ENCODE measurements around the gene HNRNPUL1.
A peak's percentile ranks its signal among the peaks of the same experiment; 100 is the strongest.
"Not testable (repeated sequence)": the region's sequence is repeated elsewhere in the genome, so short reads cannot be mapped to it uniquely, and the experiment has no call there.

Gene HNRNPUL1

DNA sequence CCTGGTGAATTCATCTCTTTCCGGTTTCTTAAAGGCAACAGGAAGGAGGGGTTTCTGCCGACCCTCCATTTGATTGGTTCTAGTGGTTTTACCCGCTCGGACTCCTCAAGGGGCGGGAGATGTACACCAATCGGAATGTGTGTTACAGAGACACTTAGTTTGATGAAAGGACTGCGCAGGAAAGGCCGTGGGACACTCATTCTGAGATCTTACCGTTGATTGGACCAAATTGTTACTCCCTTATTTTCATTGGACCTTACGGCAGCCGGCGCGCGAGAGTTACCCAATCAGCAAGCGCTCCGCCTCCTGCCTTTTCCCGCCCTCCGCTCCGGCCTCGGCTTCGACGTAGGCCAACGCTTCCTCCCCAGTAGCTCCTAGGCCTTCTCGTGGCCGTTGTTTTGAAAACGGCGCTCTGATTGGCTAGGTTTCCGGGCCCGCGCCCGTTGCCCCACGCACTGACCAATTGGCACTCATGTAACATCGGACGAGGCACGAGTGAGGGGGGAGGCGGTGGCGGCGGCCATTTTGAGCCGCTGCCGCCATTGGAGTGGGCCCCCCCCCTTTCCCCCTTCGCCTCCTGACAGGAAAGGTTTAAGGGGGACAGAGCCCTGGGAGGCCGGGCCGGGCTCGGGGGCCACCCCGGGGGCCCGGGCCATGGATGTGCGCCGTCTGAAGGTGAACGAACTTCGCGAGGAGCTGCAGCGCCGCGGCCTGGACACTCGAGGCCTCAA lies at the start of gene HNRNPUL1:
Gene HNRNPUL1, plus strand, starts transcription at position 523 of the 731 bp plus-strand sequence. Its CDS starts 132 bp downstream, at position 655.
- peak; percentile 100 for DNase-seq (ENCODE audit: low read depth in 2 of 2)

DNA sequence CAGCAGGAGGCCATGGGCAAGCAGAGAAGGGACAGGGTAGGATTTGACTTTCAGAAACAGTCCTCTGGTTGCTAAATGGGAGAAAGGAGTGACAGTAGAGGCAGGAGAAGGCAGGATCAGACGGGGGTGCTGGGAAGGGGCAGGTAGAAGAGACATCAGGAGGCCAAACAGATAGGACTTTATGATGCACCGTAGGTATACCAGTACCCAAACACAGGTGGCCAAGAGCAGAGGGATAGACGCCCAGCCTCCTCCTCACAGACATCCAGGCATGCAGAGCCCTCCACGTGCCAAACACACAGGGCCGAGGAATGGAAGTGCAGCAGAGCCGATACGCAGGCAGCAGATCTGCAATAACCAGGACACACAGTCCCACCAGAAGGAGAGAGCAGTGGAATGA lies 46.4 kb upstream of the HNRNPUL1 start:
- DNase-seq (ENCODE audit: low read depth in 2 of 2) = no peak

DNA sequence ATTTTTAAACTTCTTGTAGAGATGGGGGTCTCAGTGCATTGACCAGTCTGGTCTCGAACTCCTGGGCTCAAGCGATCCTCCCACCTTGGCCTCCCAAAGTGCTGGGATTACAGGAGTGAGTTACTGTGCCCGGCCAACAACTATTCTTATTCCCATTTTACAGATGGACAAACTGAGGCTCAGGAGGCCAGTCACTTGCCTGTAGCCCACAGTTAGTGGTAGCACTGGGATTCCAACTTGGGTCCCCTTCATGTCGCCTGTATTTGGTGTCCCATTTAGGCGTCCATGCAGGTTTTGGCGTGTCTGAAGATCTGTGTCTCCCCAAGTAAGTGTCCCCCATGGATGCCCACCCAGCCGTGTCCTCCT lies 45.9 kb upstream of the HNRNPUL1 start:
- DNase-seq (ENCODE audit: low read depth in 2 of 2) = no peak

DNA sequence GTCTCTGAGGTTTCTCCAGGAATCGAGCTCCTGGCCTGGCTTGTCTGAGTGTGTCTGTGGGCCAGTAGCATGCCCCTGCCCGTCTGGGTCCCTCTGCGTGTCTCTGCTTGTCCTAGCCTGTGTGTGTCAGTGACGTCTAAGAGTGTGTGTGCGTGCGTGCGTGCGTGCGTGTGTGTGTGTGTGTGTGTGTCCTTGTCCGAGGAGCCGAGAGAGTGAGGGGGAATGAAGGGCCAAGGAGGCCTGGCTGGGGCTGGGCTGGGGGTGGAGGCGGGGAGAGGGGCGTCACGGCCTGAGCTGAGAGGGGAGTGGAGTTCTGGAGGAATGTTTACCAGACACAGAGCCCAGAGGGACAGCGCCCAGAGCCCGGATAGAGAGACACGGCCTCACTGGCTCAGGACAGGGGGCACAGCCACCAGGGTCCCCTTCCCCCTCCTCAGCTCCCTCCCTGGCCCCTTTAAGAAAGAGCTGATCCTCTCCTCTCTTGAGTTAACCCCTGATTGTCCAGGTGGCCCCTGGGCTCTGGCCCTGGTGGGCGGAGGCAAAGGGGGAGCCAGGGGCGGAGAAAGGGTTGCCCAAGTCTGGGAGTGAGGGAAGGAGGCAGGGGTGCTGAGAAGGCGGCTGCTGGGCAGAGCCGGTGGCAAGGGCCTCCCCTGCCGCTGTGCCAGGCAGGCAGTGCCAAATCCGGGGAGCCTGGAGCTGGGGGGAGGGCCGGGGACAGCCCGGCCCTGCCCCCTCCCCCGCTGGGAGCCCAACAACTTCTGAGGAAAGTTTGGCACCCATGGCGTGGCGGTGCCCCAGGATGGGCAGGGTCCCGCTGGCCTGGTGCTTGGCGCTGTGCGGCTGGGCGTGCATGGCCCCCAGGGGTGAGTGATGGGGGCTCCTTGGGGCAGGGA lies 45.3 kb upstream of the HNRNPUL1 start, which contains the start of gene AXL:
Gene AXL, plus strand, starts transcription at position 609 of the 893 bp plus-strand sequence. Its CDS starts 170 bp downstream, at position 779.
- peak; percentile 41 to 49 for DNase-seq (ENCODE audit: low read depth in 2 of 2)

DNA sequence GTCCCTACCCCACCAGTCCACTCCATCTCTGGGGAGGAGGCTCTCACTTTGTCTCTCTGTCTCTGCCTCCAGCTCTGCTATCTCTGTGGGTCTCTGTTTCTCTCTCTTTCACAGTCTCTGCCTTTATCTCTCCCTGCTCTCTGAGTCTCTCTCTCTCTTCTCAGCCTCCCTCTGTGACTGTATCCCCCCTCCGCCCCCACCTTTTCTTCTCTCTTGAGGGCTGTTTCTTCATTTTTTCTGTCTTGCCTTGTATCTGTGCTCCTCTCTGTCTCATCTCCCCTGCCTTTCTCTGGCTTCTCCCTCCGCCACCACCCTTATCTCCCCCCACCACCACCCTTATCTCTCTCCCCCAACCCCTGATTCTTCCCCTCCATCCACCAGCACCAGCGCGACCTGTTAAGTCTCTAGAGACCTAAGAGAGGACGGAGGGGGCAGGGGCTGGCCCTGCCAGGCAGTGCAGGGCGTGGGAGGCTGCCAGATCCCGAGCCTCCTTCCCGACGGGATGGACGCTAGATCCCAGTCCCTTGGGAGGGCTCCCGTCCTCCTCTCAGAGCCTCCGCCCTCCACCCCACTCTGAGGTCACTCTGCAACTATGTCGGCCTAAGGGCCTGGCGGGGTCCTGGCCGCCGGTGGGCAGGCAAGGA lies 44.1 kb upstream of the HNRNPUL1 start:
- no peak for DNase-seq (ENCODE audit: low read depth in 2 of 2)

DNA sequence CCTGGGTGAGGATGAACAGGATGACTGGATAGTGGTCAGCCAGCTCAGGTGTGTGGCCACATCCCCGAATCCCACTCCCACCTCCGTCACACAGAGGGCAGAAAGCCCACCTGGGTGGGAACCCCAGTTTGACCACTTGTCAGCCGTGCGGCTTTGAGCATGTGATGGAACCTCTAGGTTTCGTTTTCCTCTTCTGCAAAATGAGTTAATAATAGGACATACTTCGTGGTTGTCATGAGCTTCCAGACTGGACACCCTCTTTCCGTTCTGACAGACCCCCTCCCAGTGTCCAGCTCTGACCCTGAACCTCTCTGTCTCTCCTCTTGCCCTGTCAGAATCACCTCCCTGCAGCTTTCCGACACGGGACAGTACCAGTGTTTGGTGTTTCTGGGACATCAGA lies 43.4 kb upstream of the HNRNPUL1 start:
- no peak for DNase-seq (ENCODE audit: low read depth in 2 of 2)

DNA sequence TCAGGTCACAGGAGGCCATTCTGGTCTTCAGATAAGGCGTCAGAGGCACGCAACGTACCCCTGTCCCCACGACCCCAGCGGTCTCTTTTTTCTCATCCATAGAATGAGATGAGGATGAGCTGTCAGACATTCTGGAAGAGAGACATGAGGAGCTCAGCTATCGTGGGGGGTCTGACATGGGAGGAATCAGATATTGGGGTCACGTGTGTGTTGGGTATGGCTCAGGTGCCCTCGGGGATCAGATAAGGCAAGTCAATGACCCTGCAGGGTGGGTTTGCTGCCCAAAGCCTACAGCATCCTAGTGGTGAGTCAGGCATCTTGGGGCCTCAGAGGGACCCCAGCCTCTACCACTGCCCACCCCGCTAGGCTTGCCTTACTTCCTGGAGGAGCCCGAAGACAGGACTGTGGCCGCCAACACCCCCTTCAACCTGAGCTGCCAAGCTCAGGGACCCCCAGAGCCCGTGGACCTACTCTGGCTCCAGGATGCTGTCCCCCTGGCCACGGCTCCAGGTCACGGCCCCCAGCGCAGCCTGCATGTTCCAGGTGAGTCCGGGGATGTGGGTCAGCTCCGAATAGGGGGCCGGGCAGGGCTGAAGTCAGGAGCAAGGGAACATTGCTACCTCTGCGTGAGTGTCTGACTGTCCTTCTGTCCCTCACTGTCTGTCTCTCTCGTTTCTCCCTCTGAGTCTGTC lies 42.5 kb upstream of the HNRNPUL1 start:
- DNase-seq (ENCODE audit: low read depth in 2 of 2) = no peak

DNA sequence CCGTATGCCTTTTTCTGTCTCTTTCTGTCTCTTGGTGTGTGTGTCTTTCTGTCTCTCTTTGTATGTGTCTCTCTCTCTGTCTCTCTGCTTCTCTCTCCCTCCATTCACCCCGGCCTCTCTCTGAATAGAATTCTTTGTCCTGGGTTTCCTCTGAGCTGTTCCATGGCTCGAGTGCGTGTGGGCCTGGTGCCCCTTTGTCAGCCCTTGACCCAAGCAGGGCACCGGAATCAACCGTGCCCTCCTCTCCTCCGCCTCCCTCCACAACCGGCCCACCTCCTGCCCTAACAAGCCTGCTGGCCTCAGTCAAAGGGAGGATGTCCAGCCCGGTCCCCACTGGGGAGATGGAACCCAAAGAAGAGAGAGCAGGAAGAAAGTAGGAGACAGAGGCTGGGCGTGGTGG lies 41.9 kb upstream of the HNRNPUL1 start:
- no peak for DNase-seq (ENCODE audit: low read depth in 2 of 2)

DNA sequence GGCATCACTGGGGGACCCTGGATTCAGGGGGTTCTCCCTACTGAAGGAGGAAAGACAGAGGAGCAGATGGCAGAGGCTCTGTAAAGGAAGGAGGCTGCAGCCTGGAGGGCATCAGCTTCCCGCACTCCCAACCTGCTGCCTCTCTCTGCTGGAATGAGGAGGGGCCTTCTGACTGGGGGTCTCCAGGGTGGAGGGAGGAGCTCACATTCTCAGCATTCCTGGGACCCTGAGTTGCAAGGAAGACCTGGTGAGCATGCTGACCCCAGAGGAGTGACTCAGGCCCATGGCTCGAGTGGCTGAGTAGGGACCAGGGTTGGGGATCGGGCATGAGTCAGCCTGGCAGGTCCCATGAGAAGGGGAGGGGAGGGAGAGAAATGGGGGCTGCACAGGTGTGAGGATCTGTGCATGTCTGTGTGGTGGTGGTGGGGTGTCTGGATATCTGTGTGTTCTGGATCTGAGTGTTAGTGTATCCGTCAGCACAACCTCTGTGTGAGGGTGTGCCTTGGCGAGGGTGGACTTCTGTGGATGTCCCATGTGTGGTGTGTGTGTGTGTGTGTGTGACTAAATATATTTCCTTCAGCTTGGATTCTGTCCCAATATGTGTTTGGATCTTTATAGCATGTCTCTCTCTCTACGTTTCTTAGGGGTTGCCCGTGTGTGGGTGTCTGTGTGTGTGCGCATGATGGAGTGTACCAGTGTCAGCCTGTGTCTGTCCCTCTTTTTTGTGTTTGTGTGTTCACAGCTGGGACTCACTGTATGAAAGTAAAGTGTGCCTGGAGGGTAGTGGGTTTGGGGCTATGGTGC lies 40.5 kb upstream of the HNRNPUL1 start:
- peak; percentile 54 to 59 for DNase-seq (ENCODE audit: low read depth in 2 of 2)

DNA sequence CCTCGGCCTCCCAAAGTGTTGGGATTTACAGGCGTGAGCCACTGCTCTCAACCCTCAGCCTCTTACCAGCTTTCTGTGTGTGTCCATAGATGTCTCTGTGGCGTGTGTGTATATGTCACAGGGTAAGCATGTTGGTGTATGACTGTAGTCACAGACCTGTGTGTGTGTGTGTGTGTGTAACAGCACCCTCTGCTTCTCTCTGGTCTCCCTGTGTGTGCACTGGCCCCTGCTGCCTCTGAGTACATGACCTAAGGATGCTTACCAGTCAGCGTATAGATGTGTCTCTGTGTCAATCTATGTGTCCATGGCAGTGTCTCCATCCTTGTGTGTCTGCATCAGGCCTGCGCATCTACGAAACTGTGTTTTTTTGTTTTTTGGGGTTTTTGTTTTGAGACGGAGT lies 39.5 kb upstream of the HNRNPUL1 start:
- no peak for DNase-seq (ENCODE audit: low read depth in 2 of 2)

DNA sequence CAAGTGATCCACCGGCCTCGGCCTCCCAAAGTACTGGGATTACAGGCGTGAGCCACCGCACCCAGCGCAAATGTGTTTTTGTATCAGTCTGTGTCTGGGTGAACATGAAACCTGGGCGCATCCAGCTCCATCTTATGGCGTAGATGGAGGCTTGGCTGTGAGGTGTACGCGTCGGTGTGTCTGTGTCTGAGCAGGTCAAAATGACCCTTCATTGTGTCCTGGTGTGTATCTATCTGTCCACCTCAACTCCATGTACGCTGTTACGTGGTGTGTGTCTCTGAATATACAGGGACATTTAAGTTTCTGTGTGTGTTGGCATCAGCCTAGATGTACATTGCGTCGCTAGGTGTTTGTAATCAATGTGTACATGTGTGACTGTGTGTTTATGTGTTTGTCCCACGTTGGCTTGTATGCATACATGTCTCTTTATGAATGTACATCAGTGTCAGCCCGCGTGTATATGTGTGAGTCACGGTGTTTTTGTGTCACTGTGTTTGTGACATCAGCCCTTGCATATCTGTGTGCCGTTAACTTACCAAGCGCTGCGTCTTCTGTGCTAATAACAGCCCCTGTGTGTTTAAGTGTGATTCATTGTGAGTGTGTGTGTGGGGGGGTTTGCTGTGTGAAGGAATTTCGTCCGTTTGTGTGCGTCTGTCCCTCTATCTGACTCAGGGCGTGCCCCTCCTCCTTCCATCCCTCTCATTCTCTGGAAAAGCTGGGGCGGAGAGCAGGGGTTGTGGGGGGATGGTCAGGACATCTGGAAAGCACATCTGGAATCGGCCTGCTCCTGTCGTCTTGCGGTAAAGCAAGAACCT lies 38.7 kb upstream of the HNRNPUL1 start:
- peak; percentile 95 to 97 for DNase-seq (ENCODE audit: low read depth in 2 of 2)

DNA sequence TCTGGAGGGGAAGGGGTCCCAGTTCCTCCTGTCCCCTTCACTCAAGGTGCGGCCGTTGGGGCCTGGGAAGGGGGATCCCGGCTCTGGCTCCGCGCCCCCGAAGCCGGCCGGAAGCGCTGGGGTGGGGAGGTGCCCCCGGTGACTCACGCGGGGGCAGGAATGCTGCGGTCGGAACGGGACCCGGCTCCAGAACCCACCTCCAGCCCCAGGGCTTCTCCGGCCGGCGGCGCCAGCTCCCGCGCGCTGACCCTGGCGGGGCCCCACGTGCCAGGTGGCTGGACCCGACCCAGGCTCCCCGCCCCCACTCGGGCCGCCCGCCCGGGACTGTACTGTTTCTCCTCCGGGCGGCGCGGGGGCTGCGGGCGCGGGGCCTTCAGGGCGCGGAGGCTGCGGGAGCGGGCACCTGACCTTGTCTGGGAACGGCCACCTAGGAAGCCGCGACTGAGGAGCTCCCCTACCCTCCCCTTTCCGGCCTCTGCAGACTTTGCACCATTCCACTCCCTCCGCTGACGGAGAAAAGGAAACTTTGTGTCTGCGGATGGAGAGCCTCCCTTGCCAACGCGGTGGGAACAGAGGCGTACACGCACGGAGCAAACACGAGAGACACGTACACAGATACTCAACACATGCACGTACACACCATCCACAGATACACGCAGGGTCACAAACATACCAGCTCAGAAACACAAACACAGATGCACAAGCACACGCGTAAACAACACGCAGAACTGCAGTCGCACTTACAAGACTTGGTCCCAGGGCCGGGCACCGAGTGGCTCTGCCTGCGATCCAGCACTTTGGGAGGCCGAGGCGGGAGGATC lies 37.9 kb upstream of the HNRNPUL1 start:
- peak in 1 of 2 experiments; percentile 32 for DNase-seq (ENCODE audit: low read depth in 2 of 2)

DNA sequence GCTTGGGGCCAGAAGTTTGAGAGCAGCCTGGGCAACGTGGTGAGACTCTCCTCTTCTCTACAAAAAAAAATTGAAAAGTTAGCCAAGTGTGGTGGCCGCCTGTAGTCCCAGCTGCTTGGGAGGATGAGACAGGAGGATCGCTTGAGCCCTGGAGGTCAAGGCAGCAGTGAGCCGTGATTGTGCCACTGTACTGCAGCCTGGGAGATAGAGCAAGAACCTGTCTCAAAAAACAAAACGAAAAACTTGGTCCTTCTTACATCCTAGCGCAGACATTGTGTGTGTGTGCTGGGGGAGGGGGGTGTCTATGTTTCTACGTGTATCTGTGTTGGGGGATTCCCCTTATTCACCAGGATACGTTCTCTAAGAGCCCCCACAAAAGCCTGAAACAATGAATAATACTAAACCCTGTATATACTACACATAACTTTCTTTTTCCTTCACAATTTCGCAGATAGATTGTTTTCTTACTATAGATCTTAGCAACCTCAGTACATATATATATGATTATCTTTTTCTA lies 37.2 kb upstream of the HNRNPUL1 start:
- no peak for DNase-seq (ENCODE audit: low read depth in 2 of 2)

DNA sequence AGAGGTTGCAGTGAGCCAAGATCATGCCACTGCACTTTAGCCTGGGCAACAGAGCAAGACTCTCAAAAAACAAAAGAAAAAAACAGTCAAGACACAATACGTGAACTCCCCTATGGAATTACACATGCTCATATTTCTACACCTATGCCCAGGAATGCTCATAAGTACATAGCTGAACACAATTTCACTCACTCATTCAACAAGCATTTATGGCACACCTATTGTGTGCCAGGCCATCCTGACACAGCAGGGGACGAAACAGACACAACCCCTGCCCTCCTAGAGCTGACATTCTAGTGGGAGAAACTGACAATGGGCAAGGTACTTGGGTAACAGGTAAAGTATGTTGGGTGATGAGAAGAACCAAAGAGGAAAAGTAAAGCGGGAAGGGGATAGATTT lies 35.7 kb upstream of the HNRNPUL1 start:
- no peak for DNase-seq (ENCODE audit: low read depth in 2 of 2)

DNA sequence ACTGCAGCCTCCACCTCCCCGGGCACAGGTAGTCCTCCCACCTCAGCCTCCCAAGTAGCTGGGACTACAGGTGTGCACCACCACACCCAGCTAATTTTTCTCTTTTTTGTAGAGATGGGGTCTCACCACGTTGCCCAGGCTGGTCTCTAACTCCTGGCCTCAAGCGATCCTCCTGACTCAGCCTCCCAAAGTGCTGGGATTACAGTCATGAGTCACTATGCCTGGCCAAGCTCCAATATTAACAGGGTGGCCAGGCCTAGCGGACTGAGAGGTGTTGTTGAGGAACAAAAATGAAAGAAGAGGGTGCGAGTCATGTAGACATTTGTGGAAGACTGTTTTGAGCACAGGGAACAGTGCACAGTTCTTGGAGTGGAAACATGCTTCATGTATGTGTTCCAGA lies 34.8 kb upstream of the HNRNPUL1 start:
- not testable (repeated sequence) for DNase-seq (ENCODE audit: low read depth in 2 of 2)

DNA sequence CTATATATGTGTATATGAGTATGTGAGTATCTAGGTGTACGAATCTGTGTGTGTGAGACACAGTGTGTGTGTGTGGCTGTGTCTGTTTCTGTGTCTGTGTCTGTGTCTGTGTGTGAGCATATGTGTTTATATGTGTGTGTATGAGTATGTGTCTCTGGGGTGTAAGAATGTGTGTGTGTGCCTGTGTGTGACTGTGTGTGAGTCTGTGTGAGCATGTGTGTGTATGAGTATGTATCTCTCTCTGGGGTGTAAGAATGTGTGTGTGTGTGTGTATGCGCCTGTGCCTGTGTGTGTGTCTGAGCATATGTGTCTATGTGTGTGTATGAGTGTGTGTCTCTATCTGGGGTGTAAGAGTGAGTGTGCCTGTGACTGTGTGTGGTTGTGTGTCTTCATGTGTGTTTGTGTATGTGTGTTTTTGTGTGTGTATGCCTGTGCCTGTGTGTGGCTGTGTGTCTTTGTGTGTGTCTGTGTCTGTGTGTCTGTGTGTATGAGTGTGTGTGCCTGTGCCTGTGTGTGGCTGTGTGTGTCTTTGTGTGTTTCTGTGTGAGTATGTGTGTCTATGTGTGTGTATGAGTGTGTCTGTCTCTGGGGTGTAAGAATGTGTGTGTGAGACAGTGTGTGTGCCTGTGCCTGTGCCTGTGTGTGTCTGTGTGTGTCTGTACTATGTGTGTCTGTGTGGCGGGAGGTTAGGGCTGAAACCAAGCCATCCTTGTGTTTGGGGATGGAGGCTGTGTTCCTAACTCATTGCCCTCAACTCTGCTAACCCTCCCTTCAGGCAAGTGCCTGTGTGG lies 33.9 kb upstream of the HNRNPUL1 start:
- no peak for DNase-seq (ENCODE audit: low read depth in 2 of 2)

DNA sequence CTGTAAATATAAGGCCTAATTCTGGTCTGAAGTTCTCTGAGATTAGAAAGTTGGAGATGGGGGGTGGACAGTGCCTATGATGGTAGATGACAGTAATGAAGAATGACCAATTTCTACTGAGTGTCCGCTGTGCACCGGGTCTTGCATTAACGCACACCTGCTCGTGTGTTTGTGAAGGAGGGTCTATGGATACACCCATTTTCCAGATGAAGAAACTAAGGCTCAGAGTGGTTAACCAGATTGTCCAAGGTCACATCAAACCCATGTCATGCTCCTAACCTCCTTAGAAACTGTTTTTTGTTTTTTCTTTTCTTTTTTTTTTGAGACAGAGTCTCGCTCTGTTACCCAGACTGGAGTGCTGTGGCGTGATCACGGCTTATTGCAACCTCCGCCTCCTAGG lies 31.5 kb upstream of the HNRNPUL1 start:
- DNase-seq (ENCODE audit: low read depth in 2 of 2) = no peak

DNA sequence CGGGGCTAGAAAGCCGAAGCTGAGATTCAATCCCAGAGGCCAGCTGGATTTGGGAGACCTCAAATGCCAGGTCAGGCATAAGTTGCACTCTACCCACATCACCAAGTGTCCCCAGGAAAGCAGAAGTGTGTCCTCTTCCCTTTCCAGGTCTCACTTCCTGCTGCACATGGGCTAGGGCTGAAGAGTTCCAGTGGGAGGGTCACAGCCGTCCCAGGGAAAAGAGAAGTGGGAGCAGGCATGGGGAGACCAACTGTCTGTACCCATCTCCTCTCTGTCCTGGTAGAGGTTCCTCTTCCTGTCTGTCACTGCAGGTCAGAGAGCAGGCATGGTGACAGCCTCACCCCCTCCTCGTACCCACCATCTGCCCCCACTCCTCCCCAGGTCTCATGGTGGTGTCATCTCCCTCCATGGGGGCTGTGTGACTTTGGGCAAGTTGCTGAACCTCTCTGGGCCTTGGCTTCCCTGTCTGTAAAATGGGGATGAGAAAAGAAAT lies 30.4 kb upstream of the HNRNPUL1 start:
- no peak for DNase-seq (ENCODE audit: low read depth in 2 of 2)

All from fibroblast of skin of left biceps (primary cell).